GM06990 (cell line): ENCODE data around the gene GABPB1.

ENCODE experiments used
- DNase-seq: peaks from one replicate; pipeline ENCODE4 v3.0.0-alpha.2; 2011; ENCODE audit not compliant: insufficient read length; ENCODE audit errors: extremely low read depth
- H3K27me3 ChIP-seq: replicated peaks from 2 replicates; pipeline ENCODE4 v1.6.0; 2011; ENCODE audit warnings: low read length; ENCODE audit not compliant: control insufficient read depth, insufficient read depth
- H3K36me3 ChIP-seq: 2 replicates; pipeline ENCODE4 v1.5.1; 2011; ENCODE audit warnings: low read length; ENCODE audit not compliant: control insufficient read depth, insufficient read depth
- H3K4me3 ChIP-seq: replicated peaks from 2 replicates; pipeline ENCODE4 v1.5.1; 2011; ENCODE audit warnings: low read depth, mild to moderate bottlenecking, control low read depth, low read length
- TF ChIP-seq, protein P1 (sequence below): IDR thresholded peaks from 2 replicates; pipeline ENCODE4 v1.5.1; 2011; ENCODE audit warnings: low read length, control low read depth, mild to moderate bottlenecking, inconsistent platforms; ENCODE audit not compliant: insufficient read depth, poor library complexity, severe bottlenecking

GABPB1 gene

GRCh38 chr15:50251638-50252182 is 103.3 kb downstream of the GABPB1 start:
- no peak overlapping the region for H3K4me3 ChIP-seq
- no peaks in the 10 kb centered on the region for H3K27me3 ChIP-seq
- no peaks in the 10 kb centered on the region for H3K36me3 ChIP-seq
- DNase-seq, result no peak
- TF ChIP-seq, protein P1, sequence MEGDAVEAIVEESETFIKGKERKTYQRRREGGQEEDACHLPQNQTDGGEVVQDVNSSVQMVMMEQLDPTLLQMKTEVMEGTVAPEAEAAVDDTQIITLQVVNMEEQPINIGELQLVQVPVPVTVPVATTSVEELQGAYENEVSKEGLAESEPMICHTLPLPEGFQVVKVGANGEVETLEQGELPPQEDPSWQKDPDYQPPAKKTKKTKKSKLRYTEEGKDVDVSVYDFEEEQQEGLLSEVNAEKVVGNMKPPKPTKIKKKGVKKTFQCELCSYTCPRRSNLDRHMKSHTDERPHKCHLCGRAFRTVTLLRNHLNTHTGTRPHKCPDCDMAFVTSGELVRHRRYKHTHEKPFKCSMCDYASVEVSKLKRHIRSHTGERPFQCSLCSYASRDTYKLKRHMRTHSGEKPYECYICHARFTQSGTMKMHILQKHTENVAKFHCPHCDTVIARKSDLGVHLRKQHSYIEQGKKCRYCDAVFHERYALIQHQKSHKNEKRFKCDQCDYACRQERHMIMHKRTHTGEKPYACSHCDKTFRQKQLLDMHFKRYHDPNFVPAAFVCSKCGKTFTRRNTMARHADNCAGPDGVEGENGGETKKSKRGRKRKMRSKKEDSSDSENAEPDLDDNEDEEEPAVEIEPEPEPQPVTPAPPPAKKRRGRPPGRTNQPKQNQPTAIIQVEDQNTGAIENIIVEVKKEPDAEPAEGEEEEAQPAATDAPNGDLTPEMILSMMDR, result no peak

DNA sequence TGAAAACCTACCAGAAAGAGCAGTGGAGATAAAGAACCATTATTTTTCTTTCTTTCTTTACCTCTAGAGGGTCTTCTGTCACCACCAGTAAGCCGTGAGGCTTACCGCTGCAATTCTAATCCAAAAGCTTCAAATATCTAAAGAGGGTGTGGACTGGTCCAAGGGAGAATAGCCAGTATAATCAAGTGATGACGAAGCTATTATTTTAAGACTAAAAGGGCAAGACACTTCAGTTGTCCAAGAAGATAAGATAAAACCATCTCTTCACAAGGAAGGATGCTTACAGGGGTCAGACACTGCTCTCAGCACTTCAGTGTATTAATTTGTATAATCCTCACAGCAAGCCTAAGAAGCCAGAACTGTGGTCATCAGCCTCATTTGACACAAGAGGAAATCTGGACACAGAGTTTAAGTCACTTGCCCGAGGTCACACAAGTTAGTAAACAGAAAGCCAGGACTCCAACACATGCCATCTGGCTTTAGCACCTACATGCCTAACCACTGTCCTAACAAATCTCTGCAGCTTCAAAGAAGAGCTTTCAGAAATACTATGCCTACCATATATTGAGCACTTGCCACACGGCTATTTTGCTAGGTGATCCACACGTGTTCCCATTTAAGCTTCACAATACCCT is 104.1 kb downstream of the GABPB1 start:
- TF ChIP-seq, protein P1, result no peak
- Histone ChIP-seq H3K36me3 (no peaks in the 10 kb centered on the region), H3K4me3 (no peak overlapping the region), H3K27me3 (no peaks in the 10 kb centered on the region)
- DNase-seq, result no peak

- Histone ChIP-seq H3K4me3 (no peak overlapping the region), H3K36me3 (no peaks in the 10 kb centered on the region), H3K27me3 (no peaks in the 10 kb centered on the region)
- TF ChIP-seq, protein P1, result no peak
- DNase-seq, result no peak
These were observed 105.3 kb downstream of the GABPB1 start for GRCh38 chr15:50249704-50250103.

DNA sequence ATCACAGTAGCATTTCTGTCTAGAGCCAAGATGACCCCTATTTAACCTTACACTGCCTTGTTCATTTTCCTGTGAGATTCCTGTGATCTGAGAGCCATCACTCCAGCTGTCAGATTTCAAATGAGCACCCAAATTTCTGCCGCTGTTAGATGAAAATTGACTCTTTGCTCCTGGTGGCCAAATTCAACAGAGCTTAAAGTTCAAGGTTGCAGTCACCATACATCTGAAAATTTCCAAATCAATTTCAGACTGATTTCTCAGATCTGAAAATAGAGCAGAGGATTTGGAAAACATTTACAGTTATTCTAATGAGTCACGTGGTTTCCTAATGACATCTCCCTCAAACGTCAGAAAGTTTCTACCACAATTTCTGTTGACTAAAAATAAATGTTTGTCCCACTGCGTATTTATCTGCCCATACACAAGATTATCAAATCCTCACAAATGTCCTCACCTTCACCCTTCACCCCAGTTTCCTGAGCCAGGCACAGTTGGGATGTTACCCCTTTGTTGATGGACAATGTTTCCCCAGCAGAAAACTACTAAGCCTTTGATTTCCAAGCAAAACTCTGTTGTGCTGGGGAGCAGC is 105.9 kb downstream of the GABPB1 start:
- Histone ChIP-seq H3K27me3 (no peaks in the 10 kb centered on the region), H3K4me3 (no peak overlapping the region), H3K36me3 (no peaks in the 10 kb centered on the region)
- DNase-seq, result no peak
- TF ChIP-seq, protein P1, result no peak

GRCh38 chr15:50247819-50248655 is 107.0 kb downstream of the GABPB1 start:
- TF ChIP-seq, protein P1, result no peak
- H3K27me3 ChIP-seq, result no peaks in the 10 kb centered on the region
- DNase-seq, result no peak
- no peaks in the 10 kb centered on the region for H3K36me3 ChIP-seq
- no peak overlapping the region for H3K4me3 ChIP-seq
